Measurements from ENCODE around the gene PSMG4. TPM values are rescaled to one million over a fixed set of nuclear protein-coding genes. Genes with fewer than 3 reads are reported as not detected.

Gene PSMG4
- total RNA-seq, 2 donors from 2014 or later: 14.3 to 18.0 TPM

GRCh38 chr6:3245216-3245615 is 13.5 kb upstream of the PSMG4 start:
- DNase-seq (ENCODE audit: low spot score): no peak
- intact Hi-C loops (cut with DNase I): no loop called here

- intact Hi-C loops (cut with DNase I): loop anchor here in 1 of 2 donors (2.0 kb wide), 1 partner anchor 87 kb away; no protein-coding TSS in a partner anchor
- DNase-seq (ENCODE audit: low spot score): no peak
These were observed 11.2 kb upstream of the PSMG4 start for GRCh38 chr6:3247255-3248146.

GRCh38 chr6:3249821-3250220 is 8.9 kb upstream of the PSMG4 start:
- intact Hi-C loops (cut with DNase I): loop anchor here (2.0 to 10.0 kb wide), 4 partner anchors 88 to 125 kb away; no protein-coding TSS in a partner anchor
- no peak for DNase-seq (ENCODE audit: low spot score)

- no peak for DNase-seq (ENCODE audit: low spot score)
- intact Hi-C loops (cut with DNase I): loop anchor here (5.0 to 10.0 kb wide), 3 partner anchors 88 to 125 kb away; no protein-coding TSS in a partner anchor
These were observed 8.5 kb upstream of the PSMG4 start for GRCh38 chr6:3250231-3250675.

GRCh38 chr6:3251462-3252314 is 7.1 kb upstream of the PSMG4 start:
- DNase-seq (ENCODE audit: low spot score): peak; percentile 93
- intact Hi-C loops (cut with DNase I): loop anchor here (5.0 to 10.0 kb wide), 3 partner anchors 89 to 127 kb away; no protein-coding TSS in a partner anchor

GRCh38 chr6:3252369-3252768 is 6.4 kb upstream of the PSMG4 start:
- DNase-seq (ENCODE audit: low spot score): no peak
- intact Hi-C loops (cut with DNase I): loop anchor here (5.0 to 10.0 kb wide), 3 partner anchors 90 to 128 kb away; no protein-coding TSS in a partner anchor

GRCh38 chr6:3252861-3253596 is 5.7 kb upstream of the PSMG4 start:
- DNase-seq (ENCODE audit: low spot score): no peak
- intact Hi-C loops (cut with DNase I): loop anchor here (5.0 to 10.0 kb wide), 3 partner anchors 91 to 128 kb away; no protein-coding TSS in a partner anchor

- DNase-seq (ENCODE audit: low spot score): no peak
- intact Hi-C loops (cut with DNase I): loop anchor here (5.0 to 10.0 kb wide), 3 partner anchors 91 to 129 kb away; no protein-coding TSS in a partner anchor
These were observed 5.2 kb upstream of the PSMG4 start for GRCh38 chr6:3253597-3253961.

- no peak for DNase-seq (ENCODE audit: low spot score)
- intact Hi-C loops (cut with DNase I): loop anchor here in 1 of 2 donors (10.0 kb wide), 1 partner anchor 133 kb away; no protein-coding TSS in a partner anchor
These were observed 546 bp upstream of the PSMG4 start for GRCh38 chr6:3258201-3258600.

GRCh38 chr6:3259491-3259958 is 778 bp downstream of the PSMG4 start:
- DNase-seq (ENCODE audit: low spot score): no peak
- intact Hi-C loops (cut with DNase I): loop anchor here in 1 of 2 donors (10.0 kb wide), 1 partner anchor 135 kb away; no protein-coding TSS in a partner anchor

- no peak for DNase-seq (ENCODE audit: low spot score)
- intact Hi-C loops (cut with DNase I): no loop called here
These were observed 1.5 kb downstream of the PSMG4 start for GRCh38 chr6:3260296-3260695.

GRCh38 chr6:3260772-3261517 is 2.2 kb downstream of the PSMG4 start:
- DNase-seq (ENCODE audit: low spot score): no peak
- intact Hi-C loops (cut with DNase I): no loop called here

- intact Hi-C loops (cut with DNase I): no loop called here
- peak; percentile 61 for DNase-seq (ENCODE audit: low spot score)
These were observed 2.7 kb downstream of the PSMG4 start for GRCh38 chr6:3261518-3261820.

- intact Hi-C loops (cut with DNase I): no loop called here
- no peak for DNase-seq (ENCODE audit: low spot score)
These were observed 3.2 kb downstream of the PSMG4 start for GRCh38 chr6:3261921-3262320.

GRCh38 chr6:3263096-3263495 is 4.3 kb downstream of the PSMG4 start:
- intact Hi-C loops (cut with DNase I): no loop called here
- DNase-seq (ENCODE audit: low spot score): no peak

- no peak for DNase-seq (ENCODE audit: low spot score)
- intact Hi-C loops (cut with DNase I): no loop called here
These were observed 5.6 kb downstream of the PSMG4 start for GRCh38 chr6:3264356-3264755.

GRCh38 chr6:3265671-3266070 is 6.9 kb downstream of the PSMG4 start:
- intact Hi-C loops (cut with DNase I): no loop called here
- DNase-seq (ENCODE audit: low spot score): peak; percentile 32

- peak; percentile 43 for DNase-seq (ENCODE audit: low spot score)
- intact Hi-C loops (cut with DNase I): no loop called here
These were observed 7.4 kb downstream of the PSMG4 start for GRCh38 chr6:3266170-3266569.

All from posterior vena cava (tissue), 2 donors.